Esophagus squamous epithelium (tissue), 4 donors: ENCODE measurements around the gene NIM1K.
"Not testable (repeated sequence)": the region's sequence is repeated elsewhere in the genome, so short reads cannot be mapped to it uniquely, and the experiment has no call there.

Experiments used
- POLR2A ChIP-seq, 4 donors: fragments of 450-650 bp; IDR thresholded peaks; one replicate each; pipeline ENCODE4 v1.6.1; 2017; ENCODE audit warnings: antibody characterized with exemption in 4 of 4, mild to moderate bottlenecking in 4 of 4, moderate library complexity in 3 of 4
- TF ChIP-seq, protein P1 (sequence below), 6 experiments: fragments of 450-650 bp in 4 of 6; fragments of 200-600 bp in 2 of 6; sonication (generic) in 2 of 6; IDR thresholded peaks; one replicate each; pipeline ENCODE4 v1.5.1; 2016 to 2019; ENCODE audit warnings: antibody characterized with exemption in 6 of 6, mild to moderate bottlenecking in 4 of 6, moderate library complexity in 4 of 6

DNA sequence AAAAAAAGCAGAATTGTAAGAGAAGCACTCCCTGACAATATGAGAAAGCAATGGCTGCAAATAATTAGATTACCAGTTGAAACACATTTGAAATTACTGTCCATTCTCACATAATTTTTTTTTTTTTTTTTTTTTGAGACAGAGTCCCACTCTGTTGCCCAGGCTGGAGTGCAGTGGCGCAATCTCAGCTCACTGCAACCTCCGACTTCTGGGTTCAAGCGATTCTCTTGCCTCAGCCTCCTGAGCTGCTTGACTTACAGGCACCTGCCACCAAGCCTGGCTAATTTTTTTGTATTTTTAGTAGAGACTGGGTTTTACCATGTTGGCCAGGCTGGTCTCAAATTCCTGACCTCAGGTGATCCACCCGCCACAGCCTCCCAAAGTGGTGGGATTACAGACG is 114.9 kb downstream of the NIM1K start:
- TF ChIP-seq, protein P1, sequence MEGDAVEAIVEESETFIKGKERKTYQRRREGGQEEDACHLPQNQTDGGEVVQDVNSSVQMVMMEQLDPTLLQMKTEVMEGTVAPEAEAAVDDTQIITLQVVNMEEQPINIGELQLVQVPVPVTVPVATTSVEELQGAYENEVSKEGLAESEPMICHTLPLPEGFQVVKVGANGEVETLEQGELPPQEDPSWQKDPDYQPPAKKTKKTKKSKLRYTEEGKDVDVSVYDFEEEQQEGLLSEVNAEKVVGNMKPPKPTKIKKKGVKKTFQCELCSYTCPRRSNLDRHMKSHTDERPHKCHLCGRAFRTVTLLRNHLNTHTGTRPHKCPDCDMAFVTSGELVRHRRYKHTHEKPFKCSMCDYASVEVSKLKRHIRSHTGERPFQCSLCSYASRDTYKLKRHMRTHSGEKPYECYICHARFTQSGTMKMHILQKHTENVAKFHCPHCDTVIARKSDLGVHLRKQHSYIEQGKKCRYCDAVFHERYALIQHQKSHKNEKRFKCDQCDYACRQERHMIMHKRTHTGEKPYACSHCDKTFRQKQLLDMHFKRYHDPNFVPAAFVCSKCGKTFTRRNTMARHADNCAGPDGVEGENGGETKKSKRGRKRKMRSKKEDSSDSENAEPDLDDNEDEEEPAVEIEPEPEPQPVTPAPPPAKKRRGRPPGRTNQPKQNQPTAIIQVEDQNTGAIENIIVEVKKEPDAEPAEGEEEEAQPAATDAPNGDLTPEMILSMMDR (IDR thresholded peaks at IDR 0.05), result not testable (repeated sequence)
- not testable (repeated sequence) for TF ChIP-seq POLR2A (IDR thresholded peaks at IDR 0.05)
